Medulla oblongata (tissue), 1 donor: Measurements from ENCODE around the gene SLAMF1.
A peak's percentile ranks its signal among the peaks of the same experiment; 100 is the strongest.
"Not testable (repeated sequence)": the region's sequence is repeated elsewhere in the genome, so short reads cannot be mapped to it uniquely, and the experiment has no call there.

ENCODE experiments used
- DNase-seq: peaks from one replicate; pipeline ENCODE4 v3.0.0-alpha.2; 2015; ENCODE audit errors: extremely low spot score

The SLAMF1 gene

DNA sequence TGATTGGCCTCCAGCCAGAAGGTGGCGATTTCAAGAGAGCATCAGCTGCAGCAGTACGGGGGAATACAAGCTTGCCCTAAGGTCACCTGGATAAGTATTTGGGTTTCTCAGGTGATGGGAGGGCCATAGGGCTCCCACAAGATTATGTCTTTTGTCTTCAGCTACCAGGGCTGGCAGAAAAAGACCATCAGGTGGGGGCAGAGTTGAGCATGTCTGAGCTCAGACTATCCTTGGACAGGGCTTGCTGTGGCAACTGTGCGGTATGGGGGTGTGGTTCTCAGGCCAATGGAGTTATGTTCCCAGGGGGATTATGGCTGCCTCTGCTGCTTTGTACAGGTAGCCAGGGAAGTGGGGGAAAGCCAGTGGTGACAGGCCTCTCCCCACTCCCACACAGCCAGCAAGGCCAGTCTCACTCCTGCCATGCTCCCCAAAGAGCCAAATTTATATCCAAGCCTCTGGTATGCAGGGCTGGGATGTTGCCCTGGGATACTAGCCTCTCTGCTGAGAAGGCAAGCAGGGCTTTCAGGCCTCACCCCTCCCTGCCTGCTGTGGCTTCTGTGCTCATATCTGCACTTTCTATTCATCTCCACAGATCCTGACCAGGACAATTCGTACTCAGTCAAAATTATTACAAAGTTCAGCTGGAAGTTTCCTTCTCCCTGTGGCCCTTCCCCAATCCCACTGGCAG, 40.9 kb downstream of the SLAMF1 start:
- no peak for DNase-seq

DNA sequence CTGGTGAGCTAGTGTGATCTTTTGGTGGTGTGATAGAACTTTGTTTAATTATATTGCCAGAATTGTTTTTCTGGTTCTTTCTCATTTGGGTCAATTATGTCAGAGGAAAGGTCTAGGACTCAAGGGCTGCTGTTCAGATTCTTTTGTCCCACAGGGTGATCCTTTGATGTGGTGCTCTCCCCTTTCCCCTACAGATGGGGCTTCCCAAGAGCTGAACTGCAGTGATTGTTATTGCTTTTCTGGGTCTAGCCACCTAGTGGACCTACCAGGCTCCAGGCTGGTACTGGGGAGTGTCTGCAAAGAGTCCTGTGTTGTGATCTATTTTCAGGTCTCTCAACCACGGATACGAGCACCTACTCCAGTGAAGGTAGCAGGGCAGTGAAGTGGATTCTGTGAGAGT, 41.6 kb downstream of the SLAMF1 start:
- DNase-seq = no peak

DNA sequence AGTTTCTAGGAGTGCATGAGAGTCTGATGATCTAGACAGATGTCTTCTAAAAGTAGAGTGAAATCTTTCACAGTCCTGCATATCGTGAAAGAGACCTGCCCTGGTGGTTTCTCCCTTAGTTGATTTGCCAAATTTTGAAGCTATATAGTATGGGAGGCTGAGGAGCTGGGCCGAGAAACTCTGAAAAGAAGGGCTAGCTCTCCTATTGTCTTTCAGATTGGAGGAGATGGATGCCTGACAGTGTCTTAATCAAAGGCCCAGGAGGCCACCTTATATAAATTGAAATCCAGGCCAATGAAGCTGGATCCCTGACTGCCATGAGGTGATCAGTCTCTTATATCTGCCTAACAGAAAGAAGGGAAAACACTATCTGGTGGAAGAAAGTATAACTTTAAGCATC, 49.1 kb downstream of the SLAMF1 start:
- DNase-seq = no peak

DNA sequence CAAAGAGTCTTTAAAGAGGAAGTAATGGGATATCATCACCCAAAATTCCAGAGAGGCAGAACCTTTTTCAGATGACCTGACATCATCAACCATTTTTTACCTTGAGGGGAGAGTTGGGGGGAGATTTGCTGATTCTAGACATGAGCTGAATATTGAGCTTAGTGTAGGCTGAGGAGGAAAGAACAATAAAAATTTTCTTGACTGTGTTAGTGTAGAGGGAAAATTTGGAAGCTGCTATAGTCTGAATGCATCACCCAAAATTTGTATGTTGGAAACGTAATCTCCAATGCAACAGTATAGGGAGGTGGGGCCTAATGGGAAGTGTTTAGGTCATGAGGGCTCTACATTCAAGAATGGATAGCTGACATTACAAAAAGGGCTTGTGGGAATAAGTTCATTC, 49.8 kb downstream of the SLAMF1 start:
- DNase-seq = no peak

DNA sequence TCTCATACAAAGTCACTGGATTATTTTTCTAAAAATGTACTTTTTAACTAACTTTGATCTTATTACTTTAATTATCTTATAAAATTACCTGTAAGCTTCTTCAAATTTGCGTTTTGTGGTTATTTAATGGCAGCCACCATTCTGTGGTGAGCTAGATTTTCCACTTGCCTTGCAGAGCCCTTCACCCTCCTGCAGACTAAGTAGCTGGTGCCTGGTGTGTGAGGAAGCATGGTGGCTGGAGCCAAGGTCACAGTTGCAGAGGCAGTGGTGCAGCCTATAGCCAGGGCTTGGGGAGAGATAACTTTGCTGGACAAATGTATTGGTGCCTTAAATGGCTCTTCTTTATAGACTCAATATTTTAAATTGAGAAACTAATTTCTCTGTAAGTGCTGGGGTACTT, 56.4 kb downstream of the SLAMF1 start:
- no peak for DNase-seq

DNA sequence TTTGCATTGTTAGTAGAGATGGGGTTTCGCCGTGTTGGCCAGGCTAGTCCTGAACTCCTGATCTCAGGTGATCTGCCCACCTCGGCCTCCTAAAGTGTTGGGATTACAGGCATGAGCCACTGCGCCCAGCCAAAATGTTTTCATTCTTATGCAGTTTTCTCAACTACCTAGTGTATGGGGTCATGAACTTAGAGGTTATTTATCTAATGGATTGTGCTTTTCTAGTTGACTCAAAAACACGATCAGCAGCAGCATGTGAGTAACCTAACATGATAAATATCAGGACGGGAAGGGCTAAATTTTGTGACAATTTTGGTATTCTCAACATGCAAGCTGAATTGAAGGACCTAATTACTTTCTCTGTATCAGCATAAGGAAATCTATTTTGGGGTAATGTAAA, 58.4 kb downstream of the SLAMF1 start:
- DNase-seq = no peak

DNA sequence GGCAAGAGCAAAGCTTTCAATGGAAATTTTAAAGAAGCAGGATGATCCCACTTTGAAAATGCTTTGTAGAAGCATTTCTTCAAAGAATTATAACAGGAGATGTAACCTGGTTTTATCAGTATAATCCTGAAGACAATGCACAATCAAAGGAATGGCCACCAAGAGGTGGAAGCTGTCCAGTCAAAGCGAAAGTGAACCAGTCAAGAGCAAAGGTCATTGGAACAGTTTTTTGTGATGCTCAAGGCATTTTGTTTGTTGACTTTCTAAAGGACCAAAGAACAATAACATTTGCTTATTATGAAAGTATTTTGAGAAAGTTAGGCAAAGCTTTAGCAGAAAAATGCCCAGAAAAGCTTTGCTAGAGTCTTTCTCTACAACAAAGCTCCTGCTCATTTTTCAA, 62.1 kb downstream of the SLAMF1 start:
- DNase-seq = no peak

DNA sequence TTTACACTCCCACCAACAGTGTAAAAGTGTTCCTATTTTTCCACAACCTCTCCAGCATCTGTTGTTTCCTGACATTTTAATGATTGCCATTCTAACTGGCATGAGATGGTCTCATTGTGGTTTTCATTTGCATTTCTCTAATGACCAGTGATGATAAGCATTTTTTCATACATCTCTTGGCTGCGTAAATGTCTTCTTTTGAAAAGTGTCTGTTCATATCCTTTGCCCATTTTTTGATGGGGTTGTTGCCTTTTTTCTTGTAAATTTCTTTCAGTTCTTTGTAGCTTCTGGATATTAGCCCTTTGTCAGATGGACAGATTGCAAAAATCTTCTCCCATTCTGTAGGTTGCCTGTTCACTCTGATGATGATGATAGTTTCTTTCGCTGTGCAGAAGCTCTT, 63.9 kb downstream of the SLAMF1 start:
- not testable (repeated sequence) for DNase-seq

DNA sequence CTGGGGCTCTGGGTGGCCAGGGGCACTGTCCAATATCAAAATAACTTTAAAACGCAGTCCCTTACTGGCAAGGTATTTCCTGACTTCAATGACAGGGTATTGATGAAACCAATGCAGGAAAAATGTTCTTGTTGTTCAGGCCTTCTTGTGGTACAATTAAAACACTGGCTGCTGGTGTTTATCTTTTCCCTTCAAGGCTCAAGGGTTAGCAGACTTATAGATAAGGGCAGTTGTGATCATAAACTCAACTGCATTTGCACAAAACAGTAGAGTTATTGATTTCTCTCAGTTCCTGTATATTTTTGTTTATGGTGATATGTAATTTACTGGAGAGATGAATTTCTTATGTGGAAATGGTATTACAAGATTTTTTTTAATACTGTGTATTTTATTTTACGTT, 64.9 kb downstream of the SLAMF1 start:
- DNase-seq = no peak

DNA sequence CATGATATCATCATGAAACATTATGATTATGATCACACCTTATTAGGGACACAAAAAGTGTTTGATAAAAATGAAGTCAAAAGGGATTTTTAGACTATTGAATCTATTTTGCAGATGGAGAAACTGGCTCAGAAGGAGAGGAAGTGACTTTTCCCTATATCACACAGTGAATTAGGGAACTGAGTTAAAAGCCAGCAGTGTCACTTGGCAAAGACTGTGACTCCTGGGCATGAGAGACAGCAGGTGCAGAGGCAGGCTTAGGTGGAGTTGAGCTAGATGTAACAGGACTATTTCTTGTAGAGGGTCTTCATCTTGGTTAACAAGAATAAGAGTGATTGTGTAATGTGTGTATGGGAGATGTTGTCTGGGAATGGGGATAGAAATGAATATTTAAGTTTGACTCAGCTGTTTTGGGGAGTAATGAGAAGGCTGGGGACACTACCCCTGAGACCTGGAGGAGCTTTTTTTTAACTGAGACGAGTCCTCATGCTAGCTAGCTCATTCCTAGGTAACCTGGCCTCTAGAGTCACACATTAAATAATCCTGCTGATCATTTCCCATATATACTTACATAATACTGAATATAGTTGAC, 66.5 kb downstream of the SLAMF1 start:
- peak; percentile 42 for DNase-seq

DNA sequence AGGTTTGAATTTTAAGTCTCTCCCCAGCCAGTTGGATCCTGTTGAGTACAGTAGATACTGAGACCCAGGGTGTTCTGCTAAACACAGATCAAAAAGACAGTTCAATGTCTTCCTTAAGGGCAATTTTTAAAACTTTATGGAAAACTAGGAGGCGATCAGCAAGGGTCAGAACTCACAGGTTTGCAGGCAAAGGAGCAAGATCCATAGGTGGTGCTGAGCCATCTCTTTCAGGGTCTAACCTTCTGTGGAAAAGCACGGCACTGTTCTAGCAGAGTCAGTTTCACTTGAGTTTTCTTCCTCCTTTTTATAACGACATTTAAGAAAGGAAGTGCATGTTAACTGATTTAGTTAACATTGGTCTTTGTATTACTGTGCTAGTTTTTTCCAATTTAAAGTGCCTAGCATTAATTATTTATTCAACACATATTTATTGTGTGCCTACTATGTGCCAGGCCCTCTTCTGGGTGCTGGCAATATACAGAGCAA, 67.6 kb downstream of the SLAMF1 start, which contains the start of gene CD84:
Gene CD84, minus strand, starts transcription at position 281 of the 486 bp plus-strand sequence. Its CDS starts 59 bp downstream, at position 222.
- DNase-seq = peak; percentile 44

DNA sequence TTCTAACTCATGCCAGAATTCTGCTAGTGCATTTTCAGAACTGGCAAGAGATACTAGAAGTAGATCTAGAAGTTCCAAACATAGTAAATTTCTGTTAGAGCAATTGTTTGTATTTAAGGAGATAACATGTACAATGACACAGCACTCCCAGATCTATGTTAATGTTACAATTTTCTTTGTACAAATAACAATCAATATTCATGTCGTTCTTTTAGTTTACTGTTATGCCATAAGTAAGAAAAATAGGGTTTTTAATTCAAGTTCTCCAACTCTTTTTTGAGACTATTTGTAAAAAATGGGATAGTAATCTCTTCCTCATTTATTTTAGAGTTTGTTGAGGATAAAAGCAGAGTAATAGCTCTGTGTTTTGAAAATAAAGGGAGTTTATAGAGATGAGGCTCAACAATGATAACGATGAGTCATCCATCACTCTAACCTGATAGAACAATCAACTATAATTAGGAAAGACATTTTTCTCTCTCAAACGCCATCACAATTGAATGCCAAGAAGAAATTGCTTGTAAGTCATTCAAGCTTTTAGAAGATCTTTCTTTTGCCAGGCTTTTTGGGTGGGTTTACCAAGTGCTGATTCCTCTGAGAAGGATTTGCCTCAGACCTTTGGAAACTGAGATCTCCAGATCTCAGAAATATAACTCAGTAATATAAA, 68.2 kb downstream of the SLAMF1 start:
- no peak for DNase-seq

DNA sequence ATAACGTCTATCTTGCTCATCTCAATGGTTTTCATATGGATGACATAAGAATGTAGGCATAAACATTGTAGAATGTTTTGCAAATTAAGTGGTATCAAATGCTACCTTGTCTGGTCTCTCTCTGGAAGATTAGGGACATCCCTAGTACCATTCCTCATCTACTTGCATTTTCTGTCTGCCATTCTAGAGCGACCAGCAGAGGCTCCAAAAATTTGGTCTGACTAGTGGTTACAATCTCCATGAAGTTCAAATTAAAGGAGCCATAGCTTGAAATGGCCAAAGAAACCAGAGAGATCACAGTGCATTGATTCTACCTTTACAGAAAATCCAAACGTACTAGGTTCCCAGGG, 68.7 kb downstream of the SLAMF1 start:
- no peak for DNase-seq

DNA sequence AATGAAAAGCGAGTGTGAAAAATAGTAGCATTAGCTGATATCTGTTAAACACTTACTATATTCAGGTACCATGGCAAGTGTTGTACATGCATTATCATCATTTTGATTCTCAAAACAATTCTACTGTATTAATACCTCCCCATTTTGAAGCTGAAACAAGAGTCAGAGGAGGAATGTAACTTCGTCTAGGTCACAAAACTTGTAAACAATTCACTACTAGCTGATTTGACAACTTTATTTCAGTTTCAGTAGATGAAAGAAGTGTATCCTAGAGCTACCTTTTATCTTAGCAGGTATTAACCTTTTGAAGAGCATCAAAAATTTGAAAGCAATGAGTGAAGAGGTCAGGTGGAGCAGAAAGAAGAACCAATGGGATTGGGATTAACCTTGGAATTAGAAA, 69.2 kb downstream of the SLAMF1 start:
- no peak for DNase-seq

DNA sequence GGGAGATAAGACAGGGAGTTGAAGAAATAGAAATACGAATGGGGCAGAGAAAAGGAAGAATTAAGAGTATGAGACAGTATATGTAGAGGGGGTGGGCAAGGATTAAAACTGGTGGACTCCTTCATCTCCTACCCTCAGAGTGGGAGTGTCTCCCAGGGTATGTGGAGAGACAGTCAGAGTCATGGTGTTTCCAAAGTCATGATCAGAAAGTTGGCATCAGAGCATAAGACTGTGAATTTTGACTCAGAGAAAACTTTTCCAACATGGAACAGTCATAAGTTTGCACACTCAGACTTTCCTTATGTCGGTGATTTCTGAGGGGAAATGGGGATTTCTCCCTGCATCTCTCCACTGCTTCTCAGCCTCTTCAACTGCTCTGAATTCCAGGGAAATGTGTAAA, 70.0 kb downstream of the SLAMF1 start:
- no peak for DNase-seq

DNA sequence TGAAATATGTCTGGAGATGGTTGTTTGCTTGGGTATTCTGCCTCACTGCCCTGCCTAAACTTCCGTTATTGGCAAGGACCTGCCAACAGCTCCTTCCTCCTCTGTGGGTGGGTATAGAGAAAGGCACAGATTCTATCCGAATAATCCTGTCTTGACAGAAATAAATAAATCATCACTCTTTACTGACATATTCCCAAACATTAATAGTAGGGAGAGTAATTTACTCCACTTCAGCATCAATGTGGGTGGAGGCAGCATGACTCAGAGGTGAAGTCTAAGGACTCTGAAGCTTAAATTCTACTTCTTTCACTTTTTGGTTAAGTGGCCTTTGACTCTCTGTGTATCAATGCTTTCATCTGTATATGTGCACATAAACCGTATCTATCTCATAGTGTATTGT, 70.5 kb downstream of the SLAMF1 start:
- no peak for DNase-seq

DNA sequence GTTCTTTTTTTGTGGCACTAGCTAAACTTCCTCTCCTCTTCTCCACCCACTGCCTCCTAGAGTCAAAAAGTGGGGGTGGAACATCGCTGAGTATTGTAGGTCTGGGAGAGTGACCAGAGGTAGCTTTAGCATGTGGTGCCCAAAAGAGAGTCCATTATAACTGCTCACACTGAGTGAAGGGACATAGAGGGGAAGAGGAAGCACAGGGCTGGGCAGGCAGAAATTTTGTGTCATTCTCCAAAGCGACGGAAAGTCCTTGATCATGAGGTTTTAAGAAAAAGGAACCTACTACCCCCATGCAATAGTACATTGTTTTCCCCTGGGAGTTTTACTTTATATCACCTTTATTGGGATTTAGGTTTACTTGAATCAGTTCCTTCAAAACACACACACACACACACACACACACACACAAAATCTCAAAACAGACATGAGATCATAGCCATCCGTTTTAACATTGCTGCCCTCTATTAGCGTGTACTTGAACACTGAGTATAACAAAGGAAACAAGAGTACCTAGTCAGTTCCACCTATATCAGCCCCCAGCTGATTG, 71.7 kb downstream of the SLAMF1 start:
- peak; percentile 85 for DNase-seq

DNA sequence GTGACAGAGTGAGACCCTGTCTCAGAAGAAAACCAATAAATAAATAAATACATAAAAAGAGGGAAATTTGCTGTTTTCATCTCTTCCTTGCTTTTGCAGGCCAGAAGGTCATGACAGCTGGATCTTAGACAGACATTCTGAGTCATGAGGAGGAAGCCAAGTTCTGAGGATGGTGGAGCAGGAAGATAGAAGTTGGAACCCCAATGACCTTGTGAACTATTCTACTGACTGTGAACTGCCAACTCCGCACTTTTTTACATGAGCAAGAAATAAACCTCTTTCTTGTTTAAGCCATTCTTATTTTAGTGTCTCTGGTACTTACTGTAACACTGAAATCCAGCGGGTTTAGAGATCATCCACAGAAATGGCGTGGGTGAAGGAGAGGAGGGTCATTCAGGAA, 76.0 kb downstream of the SLAMF1 start:
- DNase-seq = no peak

DNA sequence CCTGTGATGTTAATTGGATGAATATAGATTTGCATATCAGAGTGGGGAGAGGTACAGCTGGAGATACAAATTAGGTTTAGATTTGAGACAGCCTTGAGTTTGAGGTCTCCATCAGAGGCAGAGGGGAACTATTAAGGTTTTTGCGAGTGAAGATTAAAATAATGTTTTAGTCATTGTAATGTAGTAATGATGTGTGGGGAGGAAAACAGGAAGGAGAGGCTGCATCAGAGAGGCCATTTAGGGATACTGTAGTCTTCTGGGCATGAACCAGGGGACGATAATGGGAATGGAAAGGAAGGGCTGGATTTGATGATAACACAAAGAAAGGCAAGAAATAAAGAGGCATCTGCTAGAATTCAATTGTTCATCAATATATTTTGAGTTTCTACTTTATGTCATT, 77.0 kb downstream of the SLAMF1 start:
- DNase-seq = no peak

DNA sequence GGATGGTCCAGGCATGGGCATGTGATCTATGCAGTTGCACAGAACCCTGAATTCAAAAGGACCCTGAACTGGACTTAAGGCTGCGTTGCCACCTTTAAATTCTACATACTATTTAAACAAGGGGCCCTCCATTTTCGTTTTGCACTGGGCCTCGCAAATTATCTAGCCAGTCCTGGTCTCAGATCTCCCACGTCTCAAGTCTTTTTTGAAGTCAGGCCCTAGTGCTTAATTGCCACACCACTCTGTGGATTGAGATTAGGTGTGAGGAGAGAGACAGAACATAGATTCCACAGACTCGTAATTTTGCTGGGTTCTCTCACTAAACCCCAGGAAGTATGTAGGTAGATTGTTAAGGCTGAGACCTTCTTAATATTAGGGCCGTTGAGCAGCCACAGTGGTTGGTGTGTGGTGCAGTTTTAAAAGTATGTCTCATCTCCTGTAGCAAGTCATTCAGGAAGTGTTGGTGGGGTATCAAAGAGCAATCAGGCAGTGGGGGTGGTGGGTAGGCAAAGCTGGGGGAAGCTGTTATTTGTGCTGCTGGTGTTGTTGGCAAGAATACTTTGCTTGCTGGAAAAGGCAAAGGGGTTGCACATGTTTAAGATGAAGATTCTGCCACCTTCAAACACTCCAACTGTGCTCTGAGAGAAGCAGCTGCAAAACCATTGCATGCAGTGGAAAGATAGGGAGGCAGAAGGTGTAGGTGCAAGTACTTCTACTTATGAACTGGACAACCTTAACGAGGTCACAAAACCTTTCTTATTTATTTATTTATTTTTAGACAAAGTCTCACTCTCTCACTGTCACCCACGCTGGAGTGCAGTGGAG, 78.8 kb downstream of the SLAMF1 start:
- no peak for DNase-seq

DNA sequence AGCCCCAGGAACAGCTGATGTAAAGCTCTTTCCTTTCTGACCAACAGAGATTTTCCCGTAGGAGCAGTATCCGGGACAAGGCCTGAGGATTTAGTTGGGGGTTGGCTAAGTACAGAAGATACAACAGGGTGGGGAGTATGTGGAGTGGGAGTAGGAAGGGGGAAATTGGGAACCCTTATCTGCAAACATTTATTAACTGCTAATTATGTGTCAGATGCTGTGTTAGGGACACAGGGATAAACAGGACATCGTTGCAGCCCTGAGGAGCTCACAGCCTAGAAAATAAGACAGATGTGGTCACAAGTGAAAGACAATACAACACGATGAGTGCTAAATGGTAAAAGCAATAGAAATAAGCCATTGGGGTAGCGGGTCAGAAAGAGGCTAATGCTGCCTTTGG, 79.5 kb downstream of the SLAMF1 start:
- DNase-seq = no peak

DNA sequence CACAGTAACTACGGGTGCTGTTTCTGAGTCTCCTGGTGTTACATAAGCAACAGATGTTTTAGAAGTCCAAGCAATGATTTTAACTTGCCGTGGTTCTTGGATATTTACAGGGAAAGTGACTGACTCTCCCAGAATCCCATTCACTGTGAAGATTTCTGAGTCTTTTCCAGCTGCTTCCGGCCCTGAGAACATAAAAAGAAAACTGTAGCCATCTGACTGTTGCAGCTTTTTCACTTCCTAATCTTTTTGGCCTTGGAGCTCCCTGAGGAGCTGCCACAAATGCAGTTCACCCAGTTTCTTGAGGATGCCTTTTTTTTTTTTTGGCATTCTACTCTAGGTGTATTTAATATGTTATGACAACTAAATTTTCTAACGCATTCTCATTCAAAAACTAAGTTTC, 81.3 kb downstream of the SLAMF1 start:
- peak; percentile 42 for DNase-seq
